ENCODE measurements around the gene CAPN15.

GRCh38 chr16:552171-552570, 24.7 kb downstream of the CAPN15 start:
- TF ChIP-seq EZH2 (IDR thresholded peaks at IDR 0.05; ENCODE audit: insufficient read depth, poor library complexity, severe bottlenecking) (no peak), EZH2phosphoT487 (IDR thresholded peaks at IDR 0.05; ENCODE audit: insufficient read depth, low read depth) (no peak)
